Smooth muscle cell of the pulmonary artery (primary cell): ENCODE measurements around the gene RAX. TPM values are rescaled to one million over a fixed set of nuclear protein-coding genes. Genes with fewer than 3 reads are reported as not detected.

Source experiments
- total RNA-seq: library from RNA; depleted of rRNA; stranded (reverse); fragments of >200 nt; gene quantifications from 2 replicates; pipeline ENCODE4 v1.2.3, GENCODE V29; 2014

RAX gene
- total RNA-seq = not detected in 2 replicates

DNA sequence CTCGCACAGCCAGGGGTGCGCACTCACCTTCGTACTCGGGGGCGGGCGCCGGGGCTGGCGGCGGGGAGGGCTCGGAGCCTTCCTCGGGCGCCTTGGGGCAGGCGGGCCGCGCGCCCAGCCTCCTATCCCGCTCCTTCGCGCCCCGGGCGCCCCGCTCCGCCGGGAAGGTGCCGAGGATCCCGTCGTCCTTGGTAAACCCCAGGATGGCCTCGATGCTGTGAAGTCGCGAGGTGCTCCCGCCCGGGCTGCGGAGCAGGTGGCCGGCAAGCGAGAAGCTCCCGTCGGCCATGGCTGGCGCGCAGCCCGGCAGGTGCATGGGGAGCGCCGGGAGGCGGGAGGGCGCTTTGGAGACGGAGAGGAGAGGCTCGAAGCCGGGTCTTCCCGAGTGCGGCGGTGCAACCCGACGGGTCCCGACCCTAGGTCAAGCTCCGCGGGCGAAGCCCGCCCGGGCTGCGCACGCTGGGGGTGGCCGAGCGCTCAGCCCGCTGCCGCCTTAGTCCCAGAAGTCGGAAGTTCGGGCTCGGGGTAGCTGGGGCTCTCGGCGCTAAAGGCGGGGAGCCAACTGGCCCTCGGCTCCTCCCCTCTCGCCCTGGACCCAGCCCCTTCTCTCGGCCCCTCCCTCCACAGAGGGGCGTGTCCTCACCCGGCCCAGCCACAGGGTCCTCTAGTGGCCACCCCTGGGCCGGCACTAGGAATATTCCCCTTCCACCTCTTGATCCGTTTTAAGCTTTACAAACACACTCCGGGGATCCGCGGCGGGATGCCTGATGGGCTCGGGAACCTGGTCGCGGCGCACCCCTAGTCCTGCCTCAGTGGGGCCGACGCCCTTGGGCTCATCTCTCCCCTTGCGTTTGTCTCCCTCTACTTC, at the start of gene RAX:
RAX (minus strand) TSS at position 564 of the 868 bp plus-strand sequence; CDS start at position 316, 248 bp downstream.

DNA sequence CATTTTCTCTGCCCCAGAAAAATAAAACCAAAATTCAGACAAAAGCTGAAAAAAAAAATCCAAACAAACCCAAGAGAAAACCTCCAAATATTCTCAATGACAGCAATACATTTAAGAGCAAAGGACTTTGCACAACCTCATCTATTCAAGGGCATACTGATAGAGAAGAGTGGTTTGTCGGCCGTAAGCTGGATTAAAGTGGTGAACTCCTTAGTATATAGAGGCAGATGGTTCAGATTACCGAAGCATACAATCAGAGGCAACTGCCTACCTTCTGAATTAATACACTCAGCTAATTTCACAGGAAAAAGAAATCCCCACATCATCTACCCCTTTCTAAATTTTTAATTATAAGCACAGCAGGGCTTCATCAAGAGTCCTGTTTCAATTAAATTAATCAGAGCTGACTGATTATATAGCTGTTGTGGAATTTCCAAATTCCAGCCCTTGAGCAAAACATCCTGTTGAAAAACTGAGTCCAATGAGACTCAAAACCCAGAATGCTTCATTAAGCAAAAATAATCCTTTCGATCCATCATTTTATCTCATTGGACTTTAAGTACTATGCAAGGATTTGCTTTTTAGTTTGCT, 45.3 kb upstream of the RAX start, which contains the start of gene CPLX4:
CPLX4 (minus strand) TSS at position 190 of the 591 bp plus-strand sequence; CDS start at position 3, 187 bp downstream.

DNA sequence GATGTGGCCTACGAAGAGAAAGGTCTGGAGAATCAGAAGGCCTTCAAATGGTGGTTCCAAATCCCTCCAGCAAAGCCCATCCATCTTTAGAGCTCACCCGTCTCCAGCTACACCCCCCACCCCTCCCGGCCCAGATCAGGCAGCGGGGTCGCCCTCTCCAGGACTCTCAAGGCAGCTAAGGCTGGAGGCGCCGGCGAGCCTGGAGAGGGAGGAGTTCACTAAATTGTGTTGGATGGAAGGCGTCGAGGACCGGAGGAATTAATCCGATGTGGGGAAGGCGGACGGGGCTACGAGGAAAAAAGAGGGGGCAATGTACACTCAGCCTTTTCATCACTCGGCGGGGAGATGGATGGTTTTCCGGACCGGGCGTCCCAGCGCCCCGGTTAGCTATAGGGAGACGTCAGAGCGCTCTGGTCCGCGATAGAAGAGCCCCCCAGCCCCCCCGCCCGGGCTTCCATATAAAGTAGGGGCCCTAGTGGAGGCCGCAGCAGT, 53.5 kb downstream of the RAX start, which contains the start of gene GRP:
GRP (plus strand) TSS at position 487 of the 492 bp plus-strand sequence. CDS start 108 bp downstream, outside the sequence.

Other genes with a start within 250 kb of the RAX start
- 11.4 and 11.6 TPM in 2 replicates for gene SEC11C, start 133.6 kb downstream of the RAX start, total RNA-seq
- not detected in 2 replicates for gene GRP, start 53.3 kb downstream of the RAX start, total RNA-seq
- not detected in 2 replicates for gene CPLX4, start 45.2 kb upstream of the RAX start, total RNA-seq
- gene LMAN1, start 85.8 kb upstream of the RAX start, total RNA-seq = 218 and 319 TPM in 2 replicates